Mucosa of descending colon (tissue), 3 donors: ENCODE data around the gene RAB11FIP3. TPM values are rescaled to one million over a fixed set of nuclear protein-coding genes. Genes with fewer than 3 reads are reported as not detected.
A peak's percentile ranks its signal among the peaks of the same experiment; 100 is the strongest.
"Not testable (repeated sequence)": the region's sequence is repeated elsewhere in the genome, so short reads cannot be mapped to it uniquely, and the experiment has no call there.

Experiments
- ATAC-seq: fragments of 200-7000 bp; cut with Tn5 transposase; one replicate; pipeline ENCODE4 v1.9.1; 2020; ENCODE audit warnings: mild to moderate bottlenecking, moderate library complexity
- DNase-seq, 3 donors: peaks; one replicate each; pipeline ENCODE4 v3.0.0-alpha.2; 2020
- H3K36me3 ChIP-seq: fragments of 200-600 bp; one replicate; pipeline ENCODE4 v1.8.0; 2021; ENCODE audit warnings: low read depth, mild to moderate bottlenecking
- H3K4me1 ChIP-seq: fragments of 200-600 bp; one replicate; pipeline ENCODE4 v1.8.0; 2021; ENCODE audit warnings: low read depth, mild to moderate bottlenecking
- H3K4me3 ChIP-seq: fragments of 200-600 bp; one replicate; pipeline ENCODE4 v1.8.0; 2021; ENCODE audit warnings: mild to moderate bottlenecking
- H3K9me3 ChIP-seq: fragments of 200-600 bp; one replicate; pipeline ENCODE4 v1.8.0; 2021; ENCODE audit warnings: mild to moderate bottlenecking
- CTCF ChIP-seq: fragments of 200-600 bp; IDR thresholded peaks from one replicate; pipeline ENCODE4 v1.8.0; 2022; ENCODE audit warnings: antibody characterized with exemption, mild to moderate bottlenecking
- intact Hi-C, 2 donors: fragments of 100-400 bp; cut with DNase I in 1 of 2; cut with micrococcal nuclease in 1 of 2; formaldehyde crosslinking; loops; one replicate each; pipeline versions ENCODE4 v1.11.0 to v1.11.1; 2022; cut with DNase I, micrococcal nuclease
- long read RNA-seq, 2 donors: library from polyadenylated mRNA; unstranded; transcript quantifications; one replicate each; pipeline ENCODE4 v2.0.0, GENCODE V29; 2019 to 2021
- total RNA-seq, 3 donors: library from RNA; stranded (reverse); fragmentation: NEBNext Ultra II Directional in 2 of 3; extraction: Animal tissue kit (Norgen Biotek cat#: 25700) in 2 of 3; gene quantifications; one replicate each; pipeline versions ENCODE4 v1.2.1 to v1.2.4, GENCODE V29; 2021 to 2023
- donor health status: DM: no; HTN: no; CAD: no; lungs with moderate emphysema.
- donor health status: DM: no; HTN: no; CAD: no.
- donor health status: DM: no; HTN: yes; CAD: no.

Gene RAB11FIP3
- 10 to 100 TPM; 22.3 to 45.6 (median 30.7) TPM for total RNA-seq
- long read RNA-seq, donor 1, full-length matches to known transcripts = 42 of 99 reads
- long read RNA-seq, donor 1, partial matches to known transcripts = 35 of 99 reads
- long read RNA-seq, donor 1, other reads (novel, unspliced or antisense) = 22 of 99 reads
- long read RNA-seq, donor 2, partial matches to known transcripts = 0 of 6 reads
- long read RNA-seq, donor 2, other reads (novel, unspliced or antisense) = 6 of 6 reads

- H3K36me3 ChIP-seq = no peaks in the 10 kb centered on the region
- peak within 1 kb of the TSS; percentile 21 for H3K4me3 ChIP-seq
- peak; percentile 93 for ATAC-seq
- no peak for TF ChIP-seq CTCF
- peaks cover 21% of the 10 kb centered on the region for H3K4me1 ChIP-seq
- intact Hi-C loops = no loop called here
- H3K9me3 ChIP-seq = no peaks in the 10 kb centered on the region
- DNase-seq = peak; percentile 85 to 86 (median 85)
These were observed at the start of gene RAB11FIP3 for GRCh38 chr16:425082-425718. Gene RAB11FIP3, plus strand, starts transcription at chr16:425649. Its CDS starts 358 bp downstream, at chr16:426007.

GRCh38 chr16:375927-376816 is 49.3 kb upstream of the RAB11FIP3 start:
- Histone ChIP-seq H3K9me3 (no peaks in the 10 kb centered on the region), H3K36me3 (peaks cover 9% of the 10 kb centered on the region), H3K4me3 (no peak overlapping the region), H3K4me1 (peaks cover 18% of the 10 kb centered on the region)
- no peak for TF ChIP-seq CTCF
- DNase-seq (peak in 1 of 3 donors; percentile 24), ATAC-seq (no peak)
- intact Hi-C loops = no loop called here

GRCh38 chr16:376817-377418 is 48.5 kb upstream of the RAB11FIP3 start:
- intact Hi-C loops = no loop called here

GRCh38 chr16:377419-377951 is 48.0 kb upstream of the RAB11FIP3 start:
- DNase-seq (peak in 2 of 3 donors; percentile 34 to 58), ATAC-seq (no peak)
- Histone ChIP-seq H3K4me3 (no peak overlapping the region), H3K36me3 (peaks cover 9% of the 10 kb centered on the region), H3K9me3 (no peaks in the 10 kb centered on the region), H3K4me1 (peaks cover 18% of the 10 kb centered on the region)
- no peak for TF ChIP-seq CTCF
- intact Hi-C loops = no loop called here

More at GRCh38 chr16:376817-377418, 48.5 kb upstream of the RAB11FIP3 start:
- Histone ChIP-seq H3K4me3 (no peak overlapping the region), H3K4me1 (peaks cover 18% of the 10 kb centered on the region), H3K36me3 (peaks cover 9% of the 10 kb centered on the region), H3K9me3 (no peaks in the 10 kb centered on the region)
- TF ChIP-seq CTCF = no peak
- DNase-seq = peak in 1 of 3 donors; percentile 35
- no peak for ATAC-seq

- ATAC-seq, intact Hi-C loops, H3K9me3 ChIP-seq, H3K36me3 ChIP-seq, H3K4me3 ChIP-seq: not testable (repeated sequence)
- peaks cover 18% of the 10 kb centered on the region for H3K4me1 ChIP-seq
- peak in 1 of 3 donors; percentile 43 for DNase-seq
These were observed 47.2 kb upstream of the RAB11FIP3 start for GRCh38 chr16:378113-378820.
